Ovary (tissue), 9 donors: ENCODE data around the gene STK24. TPM values are rescaled to one million over a fixed set of nuclear protein-coding genes. Genes with fewer than 3 reads are reported as not detected.
A peak's percentile ranks its signal among the peaks of the same experiment; 100 is the strongest.

ENCODE experiments used
- DNase-seq, 5 donors: peaks; one replicate each; pipeline ENCODE4 v3.0.0-alpha.2; 2019 to 2020
- H3K27ac ChIP-seq, 2 donors: fragments of 200-600 bp; one replicate each; pipeline versions ENCODE4 v1.5.1 to v1.8.0; 2019 to 2022
- H3K27me3 ChIP-seq: fragments of 200-600 bp; one replicate; pipeline ENCODE4 v1.8.0; 2022
- H3K36me3 ChIP-seq: fragments of 200-600 bp; sonication (generic); one replicate; pipeline ENCODE4 v1.5.1; 2019
- H3K4me1 ChIP-seq: one replicate; pipeline ENCODE4 v1.8.1; 2013; ENCODE audit warnings: mild to moderate bottlenecking, moderate library complexity; ENCODE audit not compliant: insufficient read depth
- H3K4me3 ChIP-seq: fragments of 200-600 bp; sonication (generic); one replicate; pipeline ENCODE4 v1.5.1; 2017
- H3K9me3 ChIP-seq, 2 donors: fragments of 200-600 bp in 1 of 2; sonication (generic) in 1 of 2; one replicate each; pipeline versions ENCODE4 v1.5.1 to v1.8.1; 2013 to 2019; ENCODE audit warnings: mild to moderate bottlenecking in 1 of 2, moderate library complexity in 1 of 2
- CTCF ChIP-seq, 3 donors: fragments of 450-650 bp in 2 of 3; fragments of 200-600 bp in 1 of 3; IDR thresholded peaks; one replicate each; pipeline versions ENCODE4 v1.5.1 to v1.8.0; 2016 to 2022; ENCODE audit warnings: antibody characterized with exemption in 3 of 3, mild to moderate bottlenecking in 1 of 3
- EP300 ChIP-seq: sonication (generic); formaldehyde crosslinking; IDR thresholded peaks from one replicate; pipeline ENCODE4 v1.6.1; 2017; ENCODE audit warnings: antibody characterized with exemption
- POLR2A ChIP-seq: fragments of 450-650 bp; IDR thresholded peaks from one replicate; pipeline ENCODE4 v1.6.1; 2017; ENCODE audit warnings: antibody characterized with exemption, mild to moderate bottlenecking, moderate library complexity
- WGBS, 3 donors: extraction: QIAGEN DNeasy Blood & Tissue Kit in 1 of 3; methylation state at CpG; one replicate each; pipeline versions ENCODE4 v1.1.5 to v1.1.7; 2013 to 2017; 5-methylcytosine and 5-hydroxymethylcytosine counted together
- intact Hi-C, 4 donors: fragments of 100-400 bp; cut with DNase I; formaldehyde crosslinking; loops; one replicate each; pipeline versions ENCODE4 v1.11.0 to v1.15.1; 2022 to 2023
- polyA plus RNA-seq, 2 donors: library from polyadenylated mRNA; stranded (reverse); fragments of 200-250 nt in 1 of 2; fragments of 350-450 nt in 1 of 2; fragmentation: Illumina TruSeq in 1 of 2; extraction: RNeasy Lipid Tissue Mini Kit (QIAGEN cat#74804) in 1 of 2; gene quantifications; one replicate each; pipeline ENCODE4 v1.2.3, GENCODE V29; 2013 to 2014
- total RNA-seq, 7 donors: library from RNA; depleted of rRNA in 2 of 7; stranded (reverse); fragments of >200 nt in 2 of 7; fragmentation: NEBNext Ultra II Directional in 3 of 7; extraction: Animal tissue kit (Norgen Biotek cat#: 25700) in 3 of 7; gene quantifications; one replicate each; pipeline versions ENCODE4 v1.1.0 to v1.2.4, GENCODE V29; 2016 to 2023
- donor health status: DM: no; HTN: no; CAD: no; lungs with moderate emphysema.
- donor health status: DM: no; HTN: no; CAD: no.
- donor health status: Bipolar disorder and iron deficiency.
- donor health status: DM: yes; HTN: yes; CAD: no.
- donor health status: DM: no; HTN: no; CAD: no.
- donor health status: DM: yes; HTN: yes; CAD: no.

STK24 gene
- total and polyA plus RNA-seq, 9 donors = 34.0 to 153 (median 60.6) TPM

GRCh38 chr13:98462241-98462882, 114.5 kb downstream of the STK24 start:
- H3K4me1 ChIP-seq = no peaks in the 10 kb centered on the region
- WGBS, 3 donors = 91 to 97% (median 95%) methylated on average over 18 of the region's 18 CpGs
- peak in 1 of 5 donors; percentile 26 for DNase-seq
- no peaks in the 10 kb centered on the region for H3K27me3 ChIP-seq
- no peaks in the 10 kb centered on the region for H3K9me3 ChIP-seq
- no peak overlapping the region for H3K27ac ChIP-seq
- intact Hi-C loops = no loop called here
- TF ChIP-seq POLR2A (no peak), CTCF (IDR thresholded peaks at IDR 0.05) (no peak), EP300 (no peak)
- H3K36me3 ChIP-seq = no peaks in the 10 kb centered on the region
- no peak overlapping the region for H3K4me3 ChIP-seq

- H3K4me1 ChIP-seq = no peaks in the 10 kb centered on the region
- H3K4me3 ChIP-seq = no peak overlapping the region
- no peaks in the 10 kb centered on the region for H3K36me3 ChIP-seq
- intact Hi-C loops = no loop called here
- DNase-seq = peak in 1 of 5 donors; percentile 28
- H3K9me3 ChIP-seq = no peaks in the 10 kb centered on the region
- WGBS, 3 donors = 92 to 93% (median 92%) methylated on average over 13 to 16 of the region's 16 CpGs
- H3K27ac ChIP-seq = no peak overlapping the region
- H3K27me3 ChIP-seq = no peaks in the 10 kb centered on the region
- no peak for TF ChIP-seq EP300
- TF ChIP-seq POLR2A = no peak
- no peak for TF ChIP-seq CTCF (IDR thresholded peaks at IDR 0.05)
Measured at GRCh38 chr13:98461486-98462240, 115.2 kb downstream of the STK24 start.

- no peaks in the 10 kb centered on the region for H3K4me1 ChIP-seq
- H3K27ac ChIP-seq = no peak overlapping the region
- H3K36me3 ChIP-seq = no peaks in the 10 kb centered on the region
- no peaks in the 10 kb centered on the region for H3K9me3 ChIP-seq
- H3K27me3 ChIP-seq = no peaks in the 10 kb centered on the region
- H3K4me3 ChIP-seq = no peak overlapping the region
- no peak for TF ChIP-seq POLR2A
- no peak for TF ChIP-seq EP300
- TF ChIP-seq CTCF (IDR thresholded peaks at IDR 0.05) = no peak
- intact Hi-C loops = no loop called here
- no peak for DNase-seq
- whole genome bisulfite sequencing, 3 donors = 86 to 94% (median 89%) methylated on average over 13 of the region's 13 CpGs
Measured at GRCh38 chr13:98460516-98460915, 116.4 kb downstream of the STK24 start.

- no peak for DNase-seq
- H3K36me3 ChIP-seq = no peaks in the 10 kb centered on the region
- TF ChIP-seq CTCF (IDR thresholded peaks at IDR 0.05) (no peak), POLR2A (no peak), EP300 (no peak)
- intact Hi-C loops = no loop called here
- no peaks in the 10 kb centered on the region for H3K27me3 ChIP-seq
- no peaks in the 10 kb centered on the region for H3K9me3 ChIP-seq
- no peak overlapping the region for H3K4me3 ChIP-seq
- no peak overlapping the region for H3K27ac ChIP-seq
- peaks cover 4% of the 10 kb centered on the region for H3K4me1 ChIP-seq
- 91 to 94% (median 94%) methylated on average over 13 of the region's 13 CpGs for WGBS, 3 donors
Measured at GRCh38 chr13:98459721-98460370, 117.1 kb downstream of the STK24 start.
